Measurements from ENCODE around the gene SIPA1L3.

The SIPA1L3 gene

GRCh38 chr19:37975071-37975470, 68.1 kb downstream of the SIPA1L3 start:
- no peak for DNase-seq (ENCODE audit: low read depth in 2 of 2)

- DNase-seq (ENCODE audit: low read depth in 2 of 2): no peak
Observed at GRCh38 chr19:37975596-37976515, 68.8 kb downstream of the SIPA1L3 start.

- no peak for DNase-seq (ENCODE audit: low read depth in 2 of 2)
Observed at GRCh38 chr19:37977391-37977790, 70.4 kb downstream of the SIPA1L3 start.

GRCh38 chr19:37977992-37978391, 71.0 kb downstream of the SIPA1L3 start:
- no peak for DNase-seq (ENCODE audit: low read depth in 2 of 2)

- DNase-seq (ENCODE audit: low read depth in 2 of 2): no peak
Observed at GRCh38 chr19:37979547-37980082, 72.6 kb downstream of the SIPA1L3 start.

- no peak for DNase-seq (ENCODE audit: low read depth in 2 of 2)
Observed at GRCh38 chr19:37980419-37981170, 73.6 kb downstream of the SIPA1L3 start.

GRCh38 chr19:37981785-37982475, 74.9 kb downstream of the SIPA1L3 start:
- no peak for DNase-seq (ENCODE audit: low read depth in 2 of 2)

GRCh38 chr19:37982655-37983054, 75.6 kb downstream of the SIPA1L3 start:
- no peak for DNase-seq (ENCODE audit: low read depth in 2 of 2)

- no peak for DNase-seq (ENCODE audit: low read depth in 2 of 2)
Observed at GRCh38 chr19:37983153-37983552, 76.1 kb downstream of the SIPA1L3 start.

- DNase-seq (ENCODE audit: low read depth in 2 of 2): no peak
Observed at GRCh38 chr19:37983916-37984315, 76.9 kb downstream of the SIPA1L3 start.

- DNase-seq (ENCODE audit: low read depth in 2 of 2): no peak
Observed at GRCh38 chr19:37986048-37986750, 79.2 kb downstream of the SIPA1L3 start.

GRCh38 chr19:37987356-37988332, 80.6 kb downstream of the SIPA1L3 start:
- DNase-seq (ENCODE audit: low read depth in 2 of 2): no peak

GRCh38 chr19:37988758-37989635, 82.0 kb downstream of the SIPA1L3 start:
- DNase-seq (ENCODE audit: low read depth in 2 of 2): no peak

GRCh38 chr19:37989855-37990254, 82.8 kb downstream of the SIPA1L3 start:
- no peak for DNase-seq (ENCODE audit: low read depth in 2 of 2)

GRCh38 chr19:37990362-37990761, 83.4 kb downstream of the SIPA1L3 start:
- DNase-seq (ENCODE audit: low read depth in 2 of 2): no peak

- no peak for DNase-seq (ENCODE audit: low read depth in 2 of 2)
Observed at GRCh38 chr19:37991176-37991835, 84.3 kb downstream of the SIPA1L3 start.

- DNase-seq (ENCODE audit: low read depth in 2 of 2): no peak
Observed at GRCh38 chr19:37991841-37992248, 84.8 kb downstream of the SIPA1L3 start.

GRCh38 chr19:37992761-37993160, 85.8 kb downstream of the SIPA1L3 start:
- no peak for DNase-seq (ENCODE audit: low read depth in 2 of 2)

- no peak for DNase-seq (ENCODE audit: low read depth in 2 of 2)
Observed at GRCh38 chr19:37994823-37995130, 87.8 kb downstream of the SIPA1L3 start.
